H4 (cell line): ENCODE results near the gene RXRA. TPM values are rescaled to one million over a fixed set of nuclear protein-coding genes. Genes with fewer than 3 reads are reported as not detected.

ENCODE experiments used
- DNase-seq: peaks from one replicate; pipeline ENCODE4 v3.0.0-alpha.2; 2015; ENCODE audit warnings: low spot score
- total RNA-seq: library from RNA; depleted of rRNA; stranded (reverse); fragments of >200 nt; shearing (Covaris generic); gene quantifications from 2 replicates; pipeline ENCODE4 v1.2.3, GENCODE V29; 2014

Gene RXRA
- total RNA-seq, 1 experiment from 2014 or later = 11.2 TPM

DNA sequence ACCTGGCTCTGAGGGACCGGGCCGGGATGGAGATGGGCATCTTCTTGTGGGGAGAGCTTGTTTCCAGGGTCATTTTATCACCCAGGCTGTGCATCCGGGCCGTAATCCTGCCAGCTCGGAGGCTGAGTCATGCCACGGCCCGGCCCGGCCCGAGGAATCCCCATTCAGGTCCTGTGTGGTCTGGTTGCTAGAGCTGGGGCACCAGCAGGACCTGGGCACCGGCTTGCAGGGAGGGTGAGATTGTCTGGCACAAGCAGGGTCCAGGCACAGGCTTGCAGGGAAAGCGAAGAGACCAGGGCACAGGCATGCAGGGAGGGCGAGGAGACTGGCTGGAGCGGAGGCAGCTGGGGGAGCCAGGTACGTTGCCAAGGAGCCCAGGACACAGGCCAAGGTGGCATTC, 106.8 kb downstream of the RXRA start:
- DNase-seq = peak; percentile 31

GRCh38 chr9:134433909-134434882, 107.9 kb downstream of the RXRA start:
- DNase-seq = no peak

DNA sequence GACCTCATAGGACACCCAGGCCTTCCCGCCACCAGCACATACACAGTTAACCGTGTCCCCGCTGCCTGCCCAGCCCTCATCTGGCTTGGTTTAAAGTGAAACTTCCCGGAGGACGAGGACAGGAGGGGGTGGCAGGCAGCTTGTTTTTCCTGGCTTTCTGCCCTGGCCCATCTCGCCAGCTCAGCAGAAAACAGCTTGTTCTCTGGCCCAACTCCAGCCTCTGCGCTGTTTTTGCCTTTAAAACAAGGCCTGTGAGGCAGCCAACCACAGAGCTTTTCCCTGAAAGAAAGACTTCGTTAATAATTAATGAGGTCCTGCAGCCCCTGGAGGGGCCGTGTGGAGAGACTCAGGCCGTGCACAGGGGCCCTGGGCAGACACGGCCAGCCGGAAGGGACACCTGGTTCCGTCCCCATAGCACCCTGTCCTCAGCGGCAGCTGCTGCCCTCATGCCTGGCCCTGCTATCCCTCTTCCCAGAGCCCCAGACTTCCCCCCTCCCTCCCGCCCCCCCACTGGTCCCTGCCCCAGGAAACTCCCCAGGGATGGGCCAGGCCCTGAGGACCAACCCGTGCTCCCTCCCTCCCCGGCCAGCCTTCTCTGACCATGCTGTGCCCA, 108.7 kb downstream of the RXRA start:
- DNase-seq = peak; percentile 96

GRCh38 chr9:134435550-134436378, 109.5 kb downstream of the RXRA start:
- DNase-seq = no peak

DNA sequence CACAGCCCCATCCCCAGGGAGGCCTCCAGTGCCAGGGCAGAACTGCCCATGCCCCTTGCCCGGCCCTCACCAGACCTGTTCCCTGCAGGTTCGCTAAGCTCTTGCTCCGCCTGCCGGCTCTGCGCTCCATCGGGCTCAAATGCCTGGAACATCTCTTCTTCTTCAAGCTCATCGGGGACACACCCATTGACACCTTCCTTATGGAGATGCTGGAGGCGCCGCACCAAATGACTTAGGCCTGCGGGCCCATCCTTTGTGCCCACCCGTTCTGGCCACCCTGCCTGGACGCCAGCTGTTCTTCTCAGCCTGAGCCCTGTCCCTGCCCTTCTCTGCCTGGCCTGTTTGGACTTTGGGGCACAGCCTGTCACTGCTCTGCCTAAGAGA, 110.1 kb downstream of the RXRA start:
- DNase-seq = no peak

- DNase-seq = no peak
These were observed 110.7 kb downstream of the RXRA start for GRCh38 chr9:134436911-134437310.

GRCh38 chr9:134437403-134438194, 111.3 kb downstream of the RXRA start:
- DNase-seq = no peak

DNA sequence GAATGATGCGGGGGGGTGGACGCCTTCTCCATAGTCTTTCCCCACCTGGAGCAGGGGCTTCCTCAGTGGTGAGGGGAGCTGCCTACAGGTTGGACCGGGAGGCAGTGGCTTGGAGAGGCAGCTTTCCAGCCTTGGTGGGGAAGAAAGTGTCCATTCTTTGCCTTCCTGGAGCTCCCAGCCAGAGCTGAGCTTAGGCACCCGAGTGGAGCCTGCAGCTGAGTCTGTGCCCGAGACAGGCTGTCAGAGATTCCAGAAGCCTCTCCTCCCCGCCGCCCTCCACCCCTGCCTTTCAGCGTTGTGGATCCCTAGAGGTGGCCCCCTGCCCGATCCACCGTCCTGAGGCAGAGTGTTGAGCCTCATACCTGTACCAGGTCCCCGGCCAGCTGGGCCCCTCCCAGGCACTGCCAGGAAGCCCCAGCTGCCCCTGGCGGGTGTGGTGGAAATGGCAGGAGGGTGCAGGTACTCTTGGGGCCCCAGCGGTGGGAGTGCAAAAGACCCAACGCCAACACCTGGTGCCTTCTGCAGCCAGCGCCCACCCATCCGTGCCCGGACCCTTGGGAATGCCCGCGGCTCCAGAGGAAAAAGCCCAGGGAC, 112.0 kb downstream of the RXRA start:
- DNase-seq = no peak

GRCh38 chr9:134439368-134439784, 113.1 kb downstream of the RXRA start:
- DNase-seq = no peak

GRCh38 chr9:134440636-134441226, 114.5 kb downstream of the RXRA start:
- DNase-seq = no peak

- no peak for DNase-seq
These were observed 115.2 kb downstream of the RXRA start for GRCh38 chr9:134441227-134442084.

DNA sequence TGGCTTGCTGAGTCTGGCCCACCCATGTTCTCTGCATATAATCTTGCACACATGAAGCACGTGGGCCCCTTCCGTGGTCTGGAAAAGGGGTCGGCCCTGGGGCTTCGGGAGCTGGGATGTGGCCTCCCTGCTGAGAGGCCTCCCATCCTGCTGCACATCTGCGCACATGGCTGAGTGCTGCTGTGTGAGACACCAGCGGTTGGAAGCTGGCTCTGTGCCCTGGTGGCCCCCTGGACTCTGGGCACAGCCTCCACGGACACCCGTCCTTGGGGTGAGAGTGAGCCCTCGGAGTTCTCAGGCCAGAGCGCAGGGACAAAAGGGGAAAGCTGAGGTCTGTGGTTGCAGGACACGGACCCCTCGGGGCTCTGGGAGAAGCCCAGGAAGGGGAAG, 115.8 kb downstream of the RXRA start:
- no peak for DNase-seq

GRCh38 chr9:134442486-134443173, 116.4 kb downstream of the RXRA start:
- no peak for DNase-seq

- DNase-seq = peak; percentile 95
These were observed 117.2 kb downstream of the RXRA start for GRCh38 chr9:134443174-134444037.

- DNase-seq = no peak
These were observed 117.7 kb downstream of the RXRA start for GRCh38 chr9:134444038-134444315.

DNA sequence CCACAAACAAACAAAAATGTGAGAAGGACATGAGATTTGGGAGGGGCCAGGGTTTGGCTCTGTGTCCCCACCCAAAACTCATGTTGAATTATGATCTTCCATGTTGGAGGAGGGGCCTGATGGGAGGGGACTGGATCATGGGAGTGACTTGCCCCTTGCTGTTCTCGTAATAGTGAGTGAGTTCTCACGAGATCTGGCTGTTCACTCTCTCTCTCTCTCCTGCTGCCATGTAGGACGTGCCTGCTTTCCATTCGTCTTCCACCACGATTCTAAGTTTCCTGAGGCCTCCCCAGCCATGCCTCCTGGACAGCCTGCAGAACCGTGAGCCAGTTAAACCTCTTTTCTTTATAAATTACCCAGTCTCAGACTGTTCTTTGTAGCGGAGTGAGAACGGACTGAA, 118.7 kb downstream of the RXRA start:
- no peak for DNase-seq

GRCh38 chr9:134449180-134449916, 123.1 kb downstream of the RXRA start:
- peak; percentile 91 for DNase-seq
